Activated CD8-positive, alpha-beta memory T cell treated with anti-CD3 and anti-CD28 coated beads for 48 hours (primary cell): ENCODE measurements around the gene MICAL2.

Source experiments
- DNase-seq, 3 experiments: peaks; one replicate each; pipeline ENCODE4 v3.0.0-alpha.2; 2020; ENCODE audit warnings: low read depth in 2 of 3, low spot score in 2 of 3

MICAL2 gene

DNA sequence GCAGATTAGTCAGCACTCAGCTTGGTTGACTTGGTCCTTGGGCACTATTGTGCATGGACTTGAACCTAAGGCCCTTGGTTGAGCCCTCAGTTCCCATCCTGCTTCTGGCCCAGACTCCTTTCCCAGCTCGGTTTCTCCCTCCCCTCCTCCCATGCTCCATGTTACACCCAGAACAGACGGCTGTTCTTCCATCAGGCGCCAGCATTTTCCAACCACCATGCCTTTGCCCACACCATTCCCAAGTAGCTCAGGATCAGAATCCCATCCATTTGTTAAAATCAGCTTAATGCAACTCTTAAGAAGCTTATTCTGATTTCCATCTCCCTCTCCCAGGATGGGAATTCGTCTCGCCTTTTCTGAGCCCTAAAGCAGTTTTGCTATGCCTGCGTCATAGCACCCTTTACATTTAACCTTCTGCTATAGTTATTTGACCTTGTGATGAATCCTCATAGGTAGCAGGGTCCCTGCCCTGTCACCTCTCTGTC is 110.7 kb downstream of the MICAL2 start:
- no peak for DNase-seq

DNA sequence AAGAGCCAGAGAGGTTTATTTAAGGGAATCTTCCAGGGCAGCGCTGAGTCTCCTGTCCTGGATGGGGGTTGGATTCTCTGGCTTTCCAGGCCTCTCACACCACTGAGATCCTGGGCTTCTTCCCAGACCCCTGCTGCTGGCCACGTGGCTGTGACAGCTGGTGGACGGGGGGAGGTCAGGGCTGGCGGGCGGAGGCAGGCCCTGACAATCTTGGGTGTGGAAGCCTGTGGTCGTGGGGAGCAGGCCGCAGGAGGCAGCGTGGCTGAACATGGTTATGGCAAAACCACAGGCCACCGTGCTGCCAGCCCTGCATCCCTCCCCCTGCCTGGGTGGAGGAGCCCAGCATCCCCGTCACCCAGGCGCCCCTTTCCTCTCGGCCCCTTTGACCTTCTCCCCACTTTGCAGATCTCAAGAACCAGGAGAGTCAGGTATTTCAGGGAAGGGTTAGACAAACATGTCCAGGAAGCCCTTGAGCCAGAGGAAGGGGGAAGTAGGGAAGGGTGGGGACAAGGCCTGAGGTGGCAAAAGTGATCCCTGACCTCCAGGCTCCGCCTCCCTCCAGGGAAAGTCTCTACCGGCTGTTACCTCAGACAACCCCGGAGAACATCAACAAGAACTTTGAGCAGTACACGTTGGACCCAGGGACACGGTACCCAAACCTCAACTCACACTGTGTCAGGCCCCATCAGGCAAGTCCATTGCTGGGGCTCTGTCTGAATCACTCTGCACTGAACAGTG is 111.8 kb downstream of the MICAL2 start:
- no peak for DNase-seq

DNA sequence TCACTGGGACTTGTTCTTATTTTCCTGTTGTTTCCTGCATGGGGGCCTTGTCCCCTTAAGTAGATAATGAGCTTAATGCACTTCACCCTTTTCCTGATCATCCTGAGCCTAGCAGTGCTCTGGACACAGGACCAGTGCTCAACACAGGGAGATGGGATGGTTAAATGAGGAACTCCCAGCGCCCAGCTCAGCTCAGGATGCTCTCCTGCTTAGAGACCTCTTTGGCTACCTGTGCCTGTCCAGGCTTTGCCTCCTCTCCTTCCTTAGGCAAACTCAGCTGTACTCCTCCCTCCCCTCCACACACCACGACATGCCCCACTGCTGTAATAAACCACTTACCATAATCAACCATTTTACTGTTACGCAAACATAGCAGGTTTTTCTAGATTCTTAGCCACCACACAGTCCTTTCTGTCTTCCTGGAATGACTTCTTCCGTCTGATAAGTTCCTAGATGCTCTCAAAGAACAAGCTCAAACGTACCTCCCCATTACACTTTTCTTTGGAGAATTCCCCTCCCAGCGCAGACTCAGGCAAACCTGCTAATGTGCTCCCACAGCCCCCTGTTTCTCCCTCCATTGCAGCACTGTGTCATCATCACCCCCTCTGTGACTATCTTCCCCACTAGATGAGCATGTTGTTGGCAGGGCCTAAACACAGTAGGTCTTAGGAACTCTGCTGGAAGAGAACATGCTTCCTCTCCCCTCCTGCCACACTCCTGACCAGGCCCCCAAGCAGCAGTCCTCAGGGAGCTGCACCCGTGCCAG is 113.6 kb downstream of the MICAL2 start:
- DNase-seq = no peak

DNA sequence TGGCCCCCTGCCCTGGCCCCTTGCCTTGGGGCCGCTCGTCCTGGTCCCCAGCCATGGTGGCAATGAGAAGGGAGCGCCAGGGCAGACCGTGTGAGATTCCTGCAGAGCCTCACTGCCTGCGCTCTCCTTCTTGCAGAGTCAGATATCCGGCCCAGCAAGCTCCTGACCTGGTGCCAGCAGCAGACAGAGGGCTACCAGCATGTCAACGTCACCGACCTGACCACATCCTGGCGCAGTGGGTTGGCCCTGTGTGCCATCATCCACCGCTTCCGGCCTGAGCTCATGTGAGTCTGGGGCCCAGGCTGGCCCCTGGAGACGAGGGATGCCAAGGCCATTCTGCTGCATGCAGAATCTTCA is 114.1 kb downstream of the MICAL2 start:
- DNase-seq = peak; percentile 67 to 82 (median 78)

DNA sequence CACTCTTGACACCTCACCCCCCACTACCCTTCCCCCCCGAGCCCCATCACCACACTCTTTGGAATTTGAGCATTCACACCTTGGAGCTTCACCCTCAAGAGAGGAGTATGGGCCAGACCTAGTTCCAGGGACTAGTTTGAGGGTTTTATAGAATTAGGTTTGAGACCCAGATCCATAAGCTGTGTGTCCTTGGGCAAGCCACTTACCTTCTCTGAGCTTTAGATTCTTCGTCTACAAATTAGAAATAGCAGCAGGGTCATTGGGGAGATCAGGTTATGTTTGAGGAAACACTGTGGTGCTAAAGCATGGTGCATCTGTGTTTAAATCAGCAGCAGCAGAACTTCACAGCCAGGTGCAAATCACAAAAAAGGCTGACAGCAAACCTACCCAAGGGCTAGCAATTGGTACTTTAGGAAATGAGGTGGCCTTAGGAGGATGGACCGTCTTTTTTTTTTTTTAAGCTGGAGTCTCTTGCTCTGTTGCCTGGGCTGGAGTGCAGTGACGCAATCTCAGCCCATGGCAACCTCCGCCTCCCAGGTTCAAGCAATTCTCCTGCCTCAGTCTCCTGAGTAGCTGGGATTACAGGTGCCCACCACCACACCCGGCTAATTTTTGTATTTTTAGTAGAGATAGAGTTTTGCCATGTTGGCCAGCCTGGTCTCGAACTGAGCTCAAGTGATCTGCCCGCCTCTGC is 114.8 kb downstream of the MICAL2 start:
- no peak for DNase-seq

DNA sequence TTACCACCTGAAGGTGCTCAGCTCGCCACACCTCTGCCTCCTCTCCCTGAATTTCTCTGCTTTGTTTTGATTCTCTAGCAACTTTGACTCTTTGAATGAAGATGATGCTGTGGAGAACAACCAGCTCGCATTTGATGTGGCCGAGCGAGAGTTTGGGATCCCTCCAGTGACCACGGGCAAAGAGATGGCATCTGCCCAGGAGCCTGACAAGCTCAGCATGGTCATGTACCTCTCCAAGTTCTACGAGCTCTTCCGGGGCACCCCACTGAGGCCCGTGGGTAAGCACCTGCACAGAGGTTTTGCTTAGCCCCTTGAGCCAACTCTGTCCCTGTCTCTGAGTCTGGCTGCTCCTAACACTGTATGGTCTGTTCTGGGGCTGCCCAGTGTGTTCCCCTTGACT is 115.7 kb downstream of the MICAL2 start:
- no peak for DNase-seq

DNA sequence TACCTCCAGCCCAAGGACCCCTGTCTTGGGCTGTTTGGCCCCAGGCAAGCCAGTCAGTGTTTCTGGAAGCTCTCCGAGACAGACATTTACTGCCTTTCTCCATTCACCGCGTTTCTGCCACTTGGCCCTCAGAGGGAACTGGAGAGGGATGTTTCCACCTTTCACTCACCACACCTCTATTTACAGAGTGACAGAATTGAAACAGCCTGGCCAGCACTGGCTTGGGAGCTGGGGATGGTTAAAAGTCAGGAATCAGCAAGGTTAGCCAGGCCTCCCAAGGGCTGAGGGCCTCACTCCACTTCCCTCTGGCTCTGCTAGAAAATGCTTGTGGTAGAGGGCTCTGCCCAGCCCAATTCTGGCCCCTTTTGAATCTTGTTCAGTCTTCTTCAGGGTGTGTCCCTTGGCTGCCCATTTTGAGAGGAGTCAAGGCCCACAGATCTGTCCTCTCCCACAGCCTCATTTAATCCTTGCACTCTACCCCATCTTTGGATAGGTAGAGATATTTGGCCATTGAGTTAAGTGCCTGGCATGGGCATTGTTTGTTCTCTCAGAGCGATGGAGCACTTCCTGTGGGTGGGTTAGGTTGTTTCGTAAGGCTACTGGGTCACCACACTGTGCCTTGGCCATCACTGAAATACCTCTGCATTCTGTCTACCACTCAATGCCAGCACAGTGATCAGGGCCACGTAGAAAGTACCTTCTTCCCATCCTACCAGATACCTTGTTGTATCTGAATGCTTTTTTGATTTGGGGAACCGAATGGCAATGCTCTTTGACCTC is 119.2 kb downstream of the MICAL2 start:
- no peak for DNase-seq

DNA sequence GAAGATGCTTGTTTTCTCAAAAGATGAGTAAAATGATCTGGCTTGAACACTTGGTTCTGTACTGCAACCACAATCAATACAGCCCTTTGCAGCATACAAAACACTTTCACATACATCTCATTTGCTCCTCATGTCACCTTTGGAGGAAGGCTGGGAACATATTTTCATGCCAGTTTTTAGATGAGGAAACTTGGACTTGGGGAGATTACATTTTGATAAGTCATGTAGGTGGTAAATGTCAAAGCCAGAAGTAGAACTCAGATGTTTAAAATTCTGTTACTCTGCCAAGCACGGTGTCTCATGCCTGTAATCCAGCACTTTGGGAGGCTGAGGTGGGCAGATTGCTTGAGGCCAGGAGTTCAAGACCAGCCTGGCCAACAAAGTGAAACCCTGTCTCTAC is 121.8 kb downstream of the MICAL2 start:
- no peak for DNase-seq

DNA sequence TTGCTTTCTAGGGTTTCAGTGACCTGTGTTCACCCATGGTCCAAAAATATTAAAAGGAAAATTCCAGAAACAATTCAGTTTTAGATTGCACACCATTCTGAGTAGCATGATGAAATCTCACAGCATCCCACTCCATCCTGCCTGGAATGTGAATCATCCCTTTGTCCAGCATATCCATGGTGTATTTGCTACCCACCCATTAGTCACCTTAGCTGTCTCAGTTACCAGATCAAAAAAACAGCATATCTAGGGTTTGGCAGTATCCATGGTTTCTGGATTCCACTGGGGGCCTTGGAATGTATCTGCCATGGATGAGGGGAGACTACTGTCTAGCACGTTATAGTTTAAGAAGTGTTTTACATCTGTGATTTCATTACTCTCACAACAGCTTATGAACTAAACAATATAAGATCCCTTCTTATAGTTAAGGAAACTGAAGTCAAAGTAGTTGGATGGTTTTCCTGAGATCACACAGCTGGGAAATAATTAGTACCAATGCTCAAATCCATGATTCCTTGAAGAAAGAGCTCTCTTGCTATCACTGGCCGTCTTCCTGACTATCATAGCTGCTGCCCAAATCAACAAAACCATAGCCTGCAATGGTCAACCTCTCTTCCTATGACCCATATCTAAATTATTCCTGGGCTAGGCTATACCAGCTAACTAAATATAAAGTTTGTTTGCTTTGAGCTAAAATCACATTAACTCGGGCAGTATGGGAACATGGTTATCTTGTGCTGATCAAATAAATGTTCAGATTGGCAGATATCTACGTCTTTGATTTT is 122.6 kb downstream of the MICAL2 start:
- DNase-seq = no peak

DNA sequence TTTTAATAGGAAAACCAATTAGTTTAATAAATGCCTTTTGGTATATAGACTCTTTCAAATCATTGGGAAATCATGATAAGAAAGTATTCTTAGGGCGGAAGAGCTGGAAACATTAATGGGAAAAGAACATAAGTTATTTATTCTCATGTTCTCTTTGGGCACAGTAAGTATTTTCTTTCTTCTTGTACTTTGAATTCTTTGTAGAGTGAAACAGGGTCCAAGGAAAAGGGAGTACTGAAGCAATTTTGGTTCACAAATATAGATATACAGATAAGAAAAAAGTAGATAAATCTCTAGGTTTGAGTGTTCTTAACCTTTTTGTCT is 123.2 kb downstream of the MICAL2 start:
- DNase-seq = no peak

DNA sequence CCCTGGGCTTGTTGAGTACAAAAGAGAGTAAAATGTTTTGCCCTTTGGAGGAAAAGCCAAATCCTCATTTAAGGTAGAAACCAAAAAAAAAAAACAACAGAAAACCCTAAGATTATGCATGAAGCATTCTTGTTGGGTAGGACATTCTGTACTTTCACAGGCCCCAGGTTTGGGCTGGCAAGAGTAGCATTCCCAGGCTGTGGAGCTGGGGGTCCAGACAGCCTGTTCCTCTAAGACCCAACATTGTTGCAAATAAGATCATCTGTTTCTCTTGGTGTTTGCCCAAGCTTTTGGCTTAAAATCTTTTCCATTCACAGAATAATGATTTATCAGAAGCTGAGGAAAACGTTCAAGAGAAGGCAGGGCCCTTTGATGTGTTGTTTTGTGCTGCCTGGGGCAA is 123.8 kb downstream of the MICAL2 start:
- DNase-seq = no peak

DNA sequence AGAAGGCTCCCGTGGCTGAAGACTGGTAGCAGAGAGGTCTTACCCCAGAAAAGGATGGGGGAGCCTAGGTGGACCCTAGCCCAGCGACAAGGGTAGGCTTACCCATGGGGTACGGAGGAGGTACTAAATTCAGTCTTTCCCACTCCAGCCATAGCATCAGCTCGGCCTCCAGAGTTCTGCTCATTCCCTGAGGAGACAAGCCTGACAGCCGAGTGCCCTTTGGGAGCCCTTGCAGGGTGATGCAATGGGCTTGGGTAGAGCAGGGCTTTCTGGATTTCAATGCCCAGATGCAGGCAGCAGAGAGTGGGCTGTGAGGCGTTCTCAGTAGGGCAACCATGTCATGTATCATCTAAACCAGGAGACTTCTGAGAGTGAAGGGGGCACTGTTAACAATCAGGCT is 124.7 kb downstream of the MICAL2 start:
- no peak for DNase-seq

DNA sequence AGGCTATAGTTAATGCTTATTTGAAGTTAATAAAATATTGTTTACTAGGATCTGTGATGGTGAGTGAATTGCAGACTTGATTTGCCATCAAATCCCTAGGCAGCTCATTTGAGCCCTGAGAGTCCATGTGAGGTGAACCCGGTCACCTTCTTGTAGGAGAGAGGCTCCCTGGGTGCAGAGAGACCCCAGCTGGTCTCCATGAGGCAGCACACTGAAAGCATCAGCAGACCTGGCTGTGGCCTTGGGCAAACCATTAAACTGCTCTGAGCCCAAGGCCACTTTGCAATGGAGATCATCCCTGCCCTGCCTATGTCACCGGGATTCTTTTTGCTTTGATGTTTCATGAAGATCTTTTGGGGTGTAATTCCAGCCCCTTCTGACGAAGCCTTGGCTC is 125.2 kb downstream of the MICAL2 start:
- no peak for DNase-seq

DNA sequence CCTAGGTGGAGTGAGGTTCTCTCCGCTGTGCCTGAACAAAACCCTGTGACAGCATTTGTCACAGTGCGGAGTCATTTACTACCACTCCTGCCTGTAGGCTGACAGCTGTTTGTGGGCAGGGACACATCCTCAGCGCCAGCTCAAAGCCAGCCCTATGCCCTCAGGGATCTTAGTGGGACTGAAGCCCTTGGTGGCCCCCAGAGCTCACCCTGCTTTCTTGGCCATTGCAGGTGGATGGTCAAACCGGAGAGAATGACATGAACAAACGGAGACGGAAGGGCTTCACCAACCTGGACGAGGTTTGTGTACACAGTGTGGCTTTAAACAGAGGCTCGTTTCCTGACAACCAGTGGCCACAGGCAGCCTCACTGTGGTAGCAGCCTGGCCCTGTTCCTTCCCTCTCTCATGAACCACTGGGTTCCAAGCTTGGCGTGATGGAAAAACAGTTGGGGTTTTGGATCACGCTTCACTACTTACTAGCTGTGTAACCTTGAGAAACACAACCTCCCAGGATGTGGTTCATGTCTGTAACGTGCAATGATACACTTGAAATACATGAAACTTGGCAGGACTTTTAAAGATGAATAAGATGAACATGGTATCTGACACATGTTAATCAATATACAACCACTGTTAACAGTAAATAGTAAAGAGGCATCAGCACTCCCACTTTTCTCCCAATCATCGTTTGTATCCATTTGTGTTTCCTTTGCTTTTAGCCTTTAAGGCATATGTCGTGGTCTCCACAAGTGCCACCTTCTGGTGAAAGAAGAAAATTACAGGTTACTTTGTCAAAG is 125.8 kb downstream of the MICAL2 start:
- DNase-seq = peak; percentile 19 to 32 (median 24)

DNA sequence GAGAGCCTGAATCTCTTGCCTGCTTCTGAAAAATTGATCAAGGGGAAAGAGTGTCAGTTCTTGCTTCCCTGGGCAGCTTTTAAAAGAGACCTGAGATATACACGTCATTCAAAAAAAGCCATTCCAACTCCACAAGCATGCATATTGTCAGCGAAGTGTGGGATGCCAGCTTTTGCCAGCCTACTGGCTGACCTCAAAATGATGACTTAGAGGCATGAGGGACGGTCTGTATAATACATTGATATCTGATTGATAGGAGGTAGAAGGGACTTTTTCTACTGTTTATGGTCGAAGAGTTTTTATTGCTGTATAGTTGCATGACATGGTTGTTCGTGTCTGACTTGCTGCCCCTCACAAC is 126.3 kb downstream of the MICAL2 start:
- no peak for DNase-seq

DNA sequence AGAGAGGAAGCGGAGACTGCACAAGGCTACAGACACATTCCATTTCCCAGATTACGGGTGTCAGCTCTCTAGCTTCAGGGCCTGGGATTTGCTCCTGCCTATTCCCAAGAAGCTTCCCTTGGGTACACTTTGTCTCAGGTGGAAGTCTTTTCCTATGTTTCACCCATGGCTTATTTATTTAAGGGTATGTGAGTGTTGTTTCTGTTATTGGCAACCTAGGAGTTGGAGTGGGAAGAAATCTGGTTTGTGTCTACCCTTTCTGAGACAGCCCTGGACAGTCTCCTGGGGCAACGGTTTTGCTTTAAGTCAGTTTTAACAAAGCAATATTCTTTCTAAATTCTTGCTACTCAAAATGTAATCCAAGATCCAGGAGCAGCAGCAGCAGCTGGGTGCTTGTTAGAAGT is 127.0 kb downstream of the MICAL2 start:
- DNase-seq = no peak

DNA sequence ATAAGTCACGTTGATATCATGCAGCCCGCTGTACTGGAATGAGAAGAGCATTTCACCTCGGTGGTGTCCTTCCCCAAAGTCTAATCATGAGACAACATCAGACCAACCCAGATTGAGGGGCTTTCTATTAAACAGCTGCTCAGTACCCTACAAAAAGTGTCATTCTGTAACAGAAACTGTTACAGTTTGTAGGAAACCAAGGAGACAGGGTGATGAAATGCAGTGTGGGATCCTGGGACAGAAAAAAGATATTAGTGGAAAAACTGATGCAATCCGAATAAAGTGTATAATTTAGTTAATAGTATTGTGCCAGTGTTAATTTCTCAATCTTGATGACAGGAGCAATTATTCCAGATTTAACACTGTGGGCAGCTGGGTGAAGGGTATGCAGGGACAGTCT is 128.0 kb downstream of the MICAL2 start:
- DNase-seq = no peak

DNA sequence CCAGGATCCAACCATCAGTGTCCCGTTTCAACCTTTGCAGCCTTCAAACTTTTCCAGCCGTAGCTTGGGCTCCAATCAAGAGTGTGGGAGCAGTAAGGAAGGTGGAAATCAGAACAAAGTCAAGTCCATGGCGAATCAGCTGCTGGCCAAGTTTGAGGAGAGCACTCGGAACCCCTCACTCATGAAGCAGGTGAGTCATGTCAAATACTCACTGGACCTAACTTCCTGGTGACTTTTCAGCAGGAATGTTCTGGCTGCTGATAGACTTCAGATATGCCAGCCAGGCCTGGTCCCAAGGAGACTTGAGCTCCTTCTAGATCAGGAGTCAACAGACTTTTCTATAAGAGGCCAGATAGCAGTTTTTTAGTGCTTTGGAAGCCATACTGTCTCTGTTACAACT is 129.0 kb downstream of the MICAL2 start:
- no peak for DNase-seq

DNA sequence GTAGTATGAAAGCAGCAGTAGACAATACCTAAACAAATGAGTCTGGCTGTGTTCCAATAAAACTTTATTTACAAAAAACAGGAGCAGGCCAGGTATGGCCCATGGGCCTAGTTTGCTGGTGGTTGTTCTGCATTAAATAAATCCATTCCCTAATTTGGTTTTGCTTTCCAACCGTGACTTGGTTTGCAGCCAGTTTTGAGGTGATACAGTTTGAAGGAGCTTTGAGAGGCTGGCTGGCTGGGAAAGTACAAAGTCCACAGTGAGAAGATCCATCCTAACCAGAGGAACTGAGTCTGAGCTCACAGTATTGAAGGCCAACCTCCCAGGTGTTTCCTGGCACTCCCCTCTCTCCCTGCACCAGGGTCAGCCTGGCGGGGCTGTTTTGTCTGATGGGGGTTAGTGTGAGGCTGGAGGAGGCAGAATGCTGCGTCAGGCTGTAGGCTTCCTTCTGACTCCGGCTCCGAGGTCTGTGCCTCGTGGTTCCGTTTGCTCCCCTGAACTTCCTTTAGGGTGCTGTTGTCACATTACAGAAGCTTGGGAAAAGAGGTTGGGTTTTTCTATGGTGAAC is 129.5 kb downstream of the MICAL2 start:
- DNase-seq = no peak

DNA sequence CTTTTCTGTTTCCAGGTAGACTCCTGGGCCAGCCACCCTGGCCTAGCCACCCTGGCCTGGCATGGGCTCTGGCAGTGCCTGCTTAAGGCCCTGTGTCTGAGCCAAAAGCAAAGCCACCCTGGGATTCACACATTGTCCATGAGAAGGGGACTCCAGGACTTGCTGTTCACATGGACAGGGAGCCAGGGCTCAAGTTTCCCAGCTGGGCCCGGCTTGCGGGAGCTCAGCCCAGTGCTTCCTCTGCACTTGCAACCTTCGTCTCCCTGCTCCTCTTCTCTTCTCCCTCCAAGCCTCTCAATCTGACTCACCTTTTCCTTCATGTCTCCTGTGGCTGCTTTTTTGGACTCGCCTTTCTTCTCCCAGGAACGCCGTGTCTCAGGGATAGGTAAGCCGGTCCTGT is 130.3 kb downstream of the MICAL2 start:
- no peak for DNase-seq
